GM12878 (cell line): Measurements from ENCODE around the gene MAFF. TPM values are rescaled to one million over a fixed set of nuclear protein-coding genes. Genes with fewer than 3 reads are reported as not detected.

Source experiments
- ATAC-seq: fragments of 200-7000 bp; cut with Tn5 transposase; 3 replicates; pipeline ENCODE4 v1.9.1; 2020; ENCODE audit warnings: mild to moderate bottlenecking, moderate library complexity
- BruUV-seq: library from RNA; stranded (reverse); fragments of 400-500 nt; replicated peaks from 2 replicates; lab custom pipeline; 2021; lab: Mats Ljungman, UMichigan
- CTCF ChIA-PET: fragments of 300-600 bp; sonication (Branson Sonifier 250); formaldehyde crosslinking; extraction: SDS; loops from one replicate; lab custom pipeline; 2021; ENCODE audit warnings: inconsistent platforms; lab: Yijun Ruan, JAX
- POLR2A ChIA-PET: fragments of 350-600 bp; formaldehyde crosslinking; extraction: SDS; loops from one replicate; lab custom pipeline; 2021; ENCODE audit warnings: inconsistent platforms; lab: Charles Lee
- RAD21 ChIA-PET: fragments of 300-600 bp; sonication (Branson Sonifier 250); formaldehyde crosslinking; loops from one replicate; lab custom pipeline; 2023; ENCODE audit warnings: antibody characterized with exemption; ENCODE audit not compliant: unreplicated experiment; lab: Charles Lee
- SMC1A ChIA-PET: fragments of 300-600 bp; sonication (Branson Sonifier 250); formaldehyde crosslinking; loops from one replicate; lab custom pipeline; 2023; ENCODE audit not compliant: unreplicated experiment, uncharacterized antibody; lab: Charles Lee
- DNase-seq: peaks from one replicate; pipeline ENCODE4 v3.0.0-alpha.2; 2011; ENCODE audit warnings: low read depth, low spot score
- FAIRE-seq: peaks from 3 replicates; lab custom pipeline; 2011; peaks lifted over from hg19 to GRCh38; lab: Jason Lieb, UNC
- H2AFZ ChIP-seq: 2 replicates; pipeline ENCODE4 v1.6.0; 2011; ENCODE audit warnings: low read depth, low read length, control low read depth; ENCODE audit not compliant: control insufficient read depth
- H3K27ac ChIP-seq: 2 replicates; pipeline ENCODE4 v1.5.1; 2011; ENCODE audit warnings: control low read depth; ENCODE audit not compliant: control insufficient read depth, insufficient read depth
- H3K27me3 ChIP-seq, 2 experiments: replicated peaks in 1 of 2; 2 replicates each; pipeline versions ENCODE4 v1.6.0 to v1.6.1; 2011; ENCODE audit warnings: low read length in 1 of 2; ENCODE audit not compliant: control insufficient read depth in 2 of 2, insufficient read depth in 2 of 2
- H3K36me3 ChIP-seq, 2 experiments: 2 replicates each; pipeline ENCODE4 v1.5.1; 2011; ENCODE audit warnings: low read length in 1 of 2; ENCODE audit not compliant: control insufficient read depth in 2 of 2, insufficient read depth in 2 of 2
- H3K4me1 ChIP-seq: 2 replicates; pipeline ENCODE4 v1.6.1; 2011; ENCODE audit warnings: mild to moderate bottlenecking, low read length, moderate library complexity, mixed read lengths; ENCODE audit not compliant: control insufficient read depth, insufficient read depth
- H3K4me2 ChIP-seq: 2 replicates; pipeline ENCODE4 v1.6.0; 2011; ENCODE audit warnings: control low read depth; ENCODE audit not compliant: control insufficient read depth, insufficient read depth
- H3K4me3 ChIP-seq: fragments of 200-600 bp; sonication (generic); 2 replicates; pipeline ENCODE4 v1.5.1; 2016
- H3K79me2 ChIP-seq: 2 replicates; pipeline ENCODE4 v1.6.0; 2011; ENCODE audit warnings: low read length; ENCODE audit not compliant: control insufficient read depth, insufficient read depth
- H3K9ac ChIP-seq: 2 replicates; pipeline ENCODE4 v1.8.0; 2011; ENCODE audit warnings: low read length, control low read depth, mixed read lengths; ENCODE audit not compliant: control insufficient read depth, insufficient read depth
- H3K9me3 ChIP-seq: replicated peaks from 3 replicates; pipeline ENCODE4 v1.5.1; 2011; ENCODE audit warnings: mild to moderate bottlenecking, low read length; ENCODE audit not compliant: control insufficient read depth, insufficient read depth
- H4K20me1 ChIP-seq: 2 replicates; pipeline ENCODE4 v1.6.0; 2011; ENCODE audit not compliant: control insufficient read depth, insufficient read depth
- EED ChIP-seq: sonication (generic); IDR thresholded peaks from 2 replicates; pipeline ENCODE4 v1.6.1; 2016; ENCODE audit warnings: antibody characterized with exemption, low read depth
- KAT2A ChIP-seq: conservative IDR thresholded peaks from 2 replicates; pipeline ENCODE4 v1.6.1; 2011; ENCODE audit warnings: low read depth, low read length; ENCODE audit not compliant: control insufficient read depth
- NR2C1 ChIP-seq: fragments of 450-650 bp; IDR thresholded peaks from 2 replicates; pipeline ENCODE4 v1.6.1; 2017; ENCODE audit warnings: antibody characterized with exemption, mild to moderate bottlenecking, moderate library complexity
- RBBP5 ChIP-seq: fragments of 200-600 bp; sonication (generic); conservative IDR thresholded peaks from 2 replicates; pipeline ENCODE4 v1.6.1; 2016
- ZBED1 ChIP-seq: IDR thresholded peaks from 2 replicates; pipeline ENCODE4 v1.6.1; 2016; ENCODE audit warnings: borderline replicate concordance
- ZNF622 ChIP-seq: fragments of 450-650 bp; IDR thresholded peaks from 2 replicates; pipeline ENCODE4 v1.6.1; 2017; ENCODE audit warnings: mild to moderate bottlenecking, inconsistent platforms
- ZZZ3 ChIP-seq: IDR thresholded peaks from 2 replicates; pipeline ENCODE4 v1.6.1; 2011; ENCODE audit warnings: low read depth; ENCODE audit not compliant: control insufficient read depth, insufficient read length
- WGBS: methylation state at CpG from one replicate; pipeline ENCODE4 v1.1.6; 2016; ENCODE audit warnings: low lambda C conversion rate; ENCODE audit not compliant: insufficient replicate concordance, insufficient coverage; ENCODE audit errors: missing lambda C conversion rate; 5-methylcytosine and 5-hydroxymethylcytosine counted together
- in situ Hi-C: fragments of 300-500 bp; cut with MboI; formaldehyde crosslinking; loops from 9 replicates; pipeline ENCODE4 v1.14.3; 2018; ENCODE audit warnings: mixed read lengths
- intact Hi-C: fragments of 100-400 bp; cut with micrococcal nuclease; formaldehyde crosslinking; loops from one replicate; pipeline ENCODE4 v1.14.2; 2022; ENCODE audit not compliant: unreplicated experiment
- polyA plus RNA-seq, 11 experiments: library from polyadenylated mRNA; depleted of rRNA in 4 of 11; unstranded in 6 of 11; stranded (reverse) in 5 of 11; fragments of >200 nt; fragmentation: Nextera tagmentation in 4 of 11; fragmentation: Illumina TruSeq in 1 of 11; extraction: Ambion mirVana in 4 of 11; extraction: Trizol in 1 of 11; gene quantifications; 1 replicate in 1 of 11; 2 replicates in 10 of 11; pipeline versions ENCODE4 v1.2.1 to v1.2.3, GENCODE V29; 2011 to 2016; ENCODE audit warnings: inconsistent platforms in 2 of 11, missing spikeins in 2 of 11, low read depth in 1 of 11
- total RNA-seq, 4 experiments: library from RNA; depleted of rRNA in 3 of 4; stranded (reverse); fragments of >200 nt in 3 of 4; fragmentation: Illumina TruSeq in 1 of 4; extraction: Trizol in 1 of 4; gene quantifications; 2 replicates each; pipeline versions ENCODE4 v1.2.1 to v1.2.3, GENCODE V29; 2013 to 2021

Gene MAFF
- total and polyA plus RNA-seq, 10 of the 15 experiments (the other 5 are each of a cell fraction or from before 2014, with no cell fraction given) = 0.22 to 2.3 (median 0.81) TPM; not detected in 1

GRCh38 chr22:38191055-38191454 lies 10.7 kb upstream of the MAFF start (continued):
- TF ChIP-seq RBBP5 (no peak), NR2C1 (no peak), ZBED1 (no peak), ZZZ3 (no peak), EED (no peak), ZNF622 (no peak)

GRCh38 chr22:38191731-38192474 lies 9.9 kb upstream of the MAFF start:
- CTCF ChIA-PET = interaction anchor here (1.0 kb wide), 1 partner anchor 17 kb away, joined by 3 read pairs; no protein-coding TSS in a partner anchor

More at GRCh38 chr22:38191731-38192474, 9.9 kb upstream of the MAFF start:
- SMC1A ChIA-PET = interaction anchor here (0.7 to 0.9 kb wide), 2 partner anchors 8 to 515 kb away, joined by 3 read pairs; no protein-coding TSS in a partner anchor
- DNase-seq (no peak), ATAC-seq (no peak), FAIRE-seq (no peak)
- H3K79me2 ChIP-seq = no peaks in the 10 kb centered on the region
- no peaks in the 10 kb centered on the region for H3K9me3 ChIP-seq
- TF ChIP-seq KAT2A = no peak
- no peak overlapping the region for H3K27ac ChIP-seq
- H2AFZ ChIP-seq = no peak overlapping the region
- POLR2A ChIA-PET = interaction anchor here (0.6 to 2.9 kb wide), 3 partner anchors 10 to 460 kb away, joined by 3 to 13 read pairs (median 3); partner anchors contain the start of gene PLA2G6
- H3K4me2 ChIP-seq = no peak overlapping the region
- no TSS peak for BruUV-seq
- no peak overlapping the region for H3K4me3 ChIP-seq
- no peaks in the 10 kb centered on the region for H3K36me3 ChIP-seq
- H3K4me1 ChIP-seq = peaks cover 8% of the 10 kb centered on the region
- H3K9ac ChIP-seq = no peak overlapping the region
- in situ Hi-C loops = no loop called here
- no peaks in the 10 kb centered on the region for H3K27me3 ChIP-seq
- H4K20me1 ChIP-seq = no peaks in the 10 kb centered on the region
- intact Hi-C loops = no loop called here
- 52% methylated on average over 10 of the region's 10 CpGs for WGBS
- RAD21 ChIA-PET = no interaction called here
